Transverse colon (tissue), 3 donors: Measurements from ENCODE around the gene COL19A1.

Experiments
- CTCF ChIP-seq, 5 experiments: fragments of 200-600 bp in 3 of 5; fragments of 450-650 bp in 2 of 5; sonication (generic) in 3 of 5; IDR thresholded peaks; 1 replicate in 2 of 5; 2 replicates in 3 of 5; pipeline ENCODE4 v1.5.1; 2016 to 2017; ENCODE audit warnings: antibody characterized with exemption in 5 of 5, inconsistent platforms in 3 of 5, mild to moderate bottlenecking in 2 of 5, moderate library complexity in 1 of 5
- EP300 ChIP-seq: sonication (generic); formaldehyde crosslinking; IDR thresholded peaks from one replicate; pipeline ENCODE4 v1.6.1; 2017; ENCODE audit warnings: antibody characterized with exemption, low read depth
- POLR2A ChIP-seq: fragments of 450-650 bp; IDR thresholded peaks from one replicate; pipeline ENCODE4 v1.6.1; 2016; ENCODE audit warnings: antibody characterized with exemption, mild to moderate bottlenecking, moderate library complexity

- TF ChIP-seq POLR2A (no peak), CTCF (IDR thresholded peaks at IDR 0.05) (no peak), EP300 (no peak)
Measured at GRCh38 chr6:70113171-70113570, 246.8 kb downstream of the COL19A1 start.
